ENCODE data around the gene TTC27.
"Not testable (repeated sequence)": the region's sequence is repeated elsewhere in the genome, so short reads cannot be mapped to it uniquely, and the experiment has no call there.

TTC27 gene

GRCh38 chr2:32862269-32863055 lies 234.6 kb downstream of the TTC27 start:
- DNase-seq = no peak

GRCh38 chr2:32863326-32863725 lies 235.5 kb downstream of the TTC27 start:
- DNase-seq = no peak

GRCh38 chr2:32863803-32864202 lies 236.0 kb downstream of the TTC27 start:
- DNase-seq = no peak

- DNase-seq = no peak
These were observed 236.7 kb downstream of the TTC27 start for GRCh38 chr2:32864334-32865111.

GRCh38 chr2:32865399-32866068 lies 237.7 kb downstream of the TTC27 start:
- peak; percentile 43 for DNase-seq

GRCh38 chr2:32866462-32866861 lies 238.6 kb downstream of the TTC27 start:
- not testable (repeated sequence) for DNase-seq

Measured in T1000 (cell line).